Stimulated activated CD4-positive, alpha-beta T cell treated with anti-CD3 and anti-CD28 coated beads, Interleukin-4, amount 100 ng/mL, for 1 hour (primary cell): ENCODE results near the gene SIPA1L3.
"Not testable (repeated sequence)": the region's sequence is repeated elsewhere in the genome, so short reads cannot be mapped to it uniquely, and the experiment has no call there.

Experiments used
- DNase-seq: peaks from one replicate; pipeline ENCODE4 v3.0.0-alpha.2; 2020

Gene SIPA1L3

GRCh38 chr19:37906869-37907734 lies at the start of gene SIPA1L3:
SIPA1L3 (plus strand) TSS chr19:37907208; CDS start chr19:38081566, 174,358 bp downstream.
- peak; percentile 92 for DNase-seq

GRCh38 chr19:37864501-37864900 lies 42.5 kb upstream of the SIPA1L3 start:
- no peak for DNase-seq

- DNase-seq = not testable (repeated sequence)
Measured at GRCh38 chr19:37865930-37866329, 41.1 kb upstream of the SIPA1L3 start.

- DNase-seq = no peak
Measured at GRCh38 chr19:37867831-37868230, 39.2 kb upstream of the SIPA1L3 start.

- no peak for DNase-seq
Measured at GRCh38 chr19:37869766-37870340, 37.2 kb upstream of the SIPA1L3 start.

GRCh38 chr19:37872383-37872782 lies 34.6 kb upstream of the SIPA1L3 start:
- DNase-seq = no peak

- DNase-seq = no peak
Measured at GRCh38 chr19:37874784-37875183, 32.2 kb upstream of the SIPA1L3 start.

GRCh38 chr19:37876032-37876431 lies 31.0 kb upstream of the SIPA1L3 start:
- DNase-seq = no peak

- no peak for DNase-seq
Measured at GRCh38 chr19:37877147-37877546, 29.9 kb upstream of the SIPA1L3 start.

- DNase-seq = no peak
Measured at GRCh38 chr19:37885392-37885791, 21.6 kb upstream of the SIPA1L3 start.

GRCh38 chr19:37886571-37886970 lies 20.4 kb upstream of the SIPA1L3 start:
- DNase-seq = no peak

- DNase-seq = no peak
Measured at GRCh38 chr19:37893845-37894575, 13.0 kb upstream of the SIPA1L3 start.

GRCh38 chr19:37896180-37896579 lies 10.8 kb upstream of the SIPA1L3 start:
- no peak for DNase-seq

- DNase-seq = no peak
Measured at GRCh38 chr19:37899453-37899852, 7.6 kb upstream of the SIPA1L3 start.

- no peak for DNase-seq
Measured at GRCh38 chr19:37899966-37900365, 7.0 kb upstream of the SIPA1L3 start.

- DNase-seq = peak; percentile 80
Measured at GRCh38 chr19:37902668-37903067, 4.3 kb upstream of the SIPA1L3 start.

- DNase-seq = no peak
Measured at GRCh38 chr19:37903096-37903495, 3.9 kb upstream of the SIPA1L3 start.

GRCh38 chr19:37905946-37906868 lies 801 bp upstream of the SIPA1L3 start, which contains the start of gene WDR87:
WDR87 (minus strand) TSS chr19:37906594; CDS start chr19:37898239, 8,355 bp downstream.
- DNase-seq = peak; percentile 45

GRCh38 chr19:37907735-37908455 lies 887 bp downstream of the SIPA1L3 start:
- DNase-seq = no peak

- no peak for DNase-seq
Measured at GRCh38 chr19:37909661-37910199, 2.7 kb downstream of the SIPA1L3 start.

- DNase-seq = no peak
Measured at GRCh38 chr19:37914908-37915307, 7.9 kb downstream of the SIPA1L3 start.
